Daoy (cell line): ENCODE results near the gene GPR137. TPM values are rescaled to one million over a fixed set of nuclear protein-coding genes. Genes with fewer than 3 reads are reported as not detected.
"Not testable (repeated sequence)": the region's sequence is repeated elsewhere in the genome, so short reads cannot be mapped to it uniquely, and the experiment has no call there.

Source experiments
- DNase-seq: peaks from one replicate; pipeline ENCODE4 v3.0.0-alpha.2; 2015; ENCODE audit warnings: low read depth
- total RNA-seq: library from RNA; depleted of rRNA; stranded (reverse); fragments of >200 nt; shearing (Covaris generic); gene quantifications from 2 replicates; pipeline ENCODE4 v1.2.3, GENCODE V29; 2014; rRNA removed

Gene GPR137
- total RNA-seq = 14.3 and 24.6 TPM in 2 replicates

- peak; percentile 77 for DNase-seq
Measured at GRCh38 chr11:64284962-64285884, at the start of gene GPR137. Gene GPR137, plus strand, starts transcription at chr11:64285848. Its CDS starts 677 bp downstream, at chr11:64286525.

GRCh38 chr11:64237484-64237951 is 48.1 kb upstream of the GPR137 start:
- DNase-seq = no peak

GRCh38 chr11:64238076-64238475 is 47.6 kb upstream of the GPR137 start:
- no peak for DNase-seq

- DNase-seq = no peak
Measured at GRCh38 chr11:64238999-64239398, 46.6 kb upstream of the GPR137 start.

GRCh38 chr11:64239662-64240434 is 45.8 kb upstream of the GPR137 start:
- no peak for DNase-seq

- peak; percentile 98 for DNase-seq
Measured at GRCh38 chr11:64240435-64241240, 45.0 kb upstream of the GPR137 start, which contains the start of gene FKBP2. Gene FKBP2, plus strand, starts transcription at chr11:64241095. Its CDS starts 1,293 bp downstream, at chr11:64242388.

GRCh38 chr11:64241241-64241490 is 44.5 kb upstream of the GPR137 start:
- peak; percentile 99 for DNase-seq

- DNase-seq = peak; percentile 63
Measured at GRCh38 chr11:64241491-64242374, 43.9 kb upstream of the GPR137 start.

- no peak for DNase-seq
Measured at GRCh38 chr11:64243236-64243854, 42.3 kb upstream of the GPR137 start.

GRCh38 chr11:64244107-64244506 is 41.5 kb upstream of the GPR137 start:
- no peak for DNase-seq

- no peak for DNase-seq
Measured at GRCh38 chr11:64244966-64245365, 40.7 kb upstream of the GPR137 start.

- DNase-seq = no peak
Measured at GRCh38 chr11:64245401-64245796, 40.2 kb upstream of the GPR137 start.

GRCh38 chr11:64245797-64246620 is 39.6 kb upstream of the GPR137 start:
- DNase-seq = peak; percentile 97

- DNase-seq = not testable (repeated sequence)
Measured at GRCh38 chr11:64246621-64246870, 39.1 kb upstream of the GPR137 start.

- DNase-seq = peak; percentile 91
Measured at GRCh38 chr11:64246871-64247728, 38.5 kb upstream of the GPR137 start, which contains the start of gene PPP1R14B. Gene PPP1R14B, minus strand, starts transcription at chr11:64246943. Its CDS starts 270 bp downstream, at chr11:64246673.

- DNase-seq = no peak
Measured at GRCh38 chr11:64247729-64248531, 37.7 kb upstream of the GPR137 start.

GRCh38 chr11:64248578-64248977 is 37.1 kb upstream of the GPR137 start:
- no peak for DNase-seq

GRCh38 chr11:64249038-64249437 is 36.6 kb upstream of the GPR137 start:
- no peak for DNase-seq
